ENCODE results near the gene NT5M. TPM values are rescaled to one million over a fixed set of nuclear protein-coding genes. Genes with fewer than 3 reads are reported as not detected.
A peak's percentile ranks its signal among the peaks of the same experiment; 100 is the strongest.

Gene NT5M
- total RNA-seq, 4 donors from 2014 or later, result 1.7 to 3.1 (median 2.3) TPM

- Histone ChIP-seq H3K27ac (peak overlapping the region in 1 of 4 donors; percentile 29), H3K36me3 (no peaks in the 10 kb centered on the region), H3K4me1 (peaks cover 0 to 7% (median 0%) of the 10 kb centered on the region in 3 donors), H3K9me3 (peaks cover 0 to 11% (median 4%) of the 10 kb centered on the region in 3 donors), H3K27me3 (peaks cover 0 to 45% (median 0%) of the 10 kb centered on the region in 4 donors), H3K4me3 (no peak overlapping the region)
- no peak for TF ChIP-seq CTCF (IDR thresholded peaks at IDR 0.05)
- no peak for TF ChIP-seq POLR2A (IDR thresholded peaks at IDR 0.05)
- DNase-seq, result no peak
- 65 to 79% methylated on average over 5 to 6 of the region's 8 CpGs for WGBS, 2 donors
- intact Hi-C loops (cut with DNase I), result no loop called here
These were observed 60.6 kb downstream of the NT5M start for GRCh38 chr17:17363638-17364337.

DNA sequence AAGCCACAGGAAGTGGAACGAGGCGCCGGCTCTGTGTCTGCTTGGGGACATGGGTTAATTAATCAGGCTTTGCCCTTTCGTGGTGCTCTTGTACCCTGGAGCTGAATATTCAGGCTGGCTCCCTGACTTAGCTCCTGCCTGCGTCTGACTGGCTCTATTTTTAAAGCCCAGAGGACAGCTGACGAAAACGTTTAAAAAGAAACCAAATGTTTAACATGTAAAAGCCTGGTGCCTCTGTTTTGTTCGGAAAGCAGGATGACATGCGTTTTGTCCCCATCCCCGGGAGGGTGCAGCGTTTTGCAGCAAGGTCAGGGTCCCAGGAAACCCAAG lies 61.1 kb downstream of the NT5M start:
- H3K4me3 ChIP-seq, result no peak overlapping the region
- intact Hi-C loops (cut with DNase I), result no loop called here
- H3K36me3 ChIP-seq, result no peaks in the 10 kb centered on the region
- no peak for DNase-seq
- H3K27me3 ChIP-seq, result peaks cover 0 to 45% (median 0%) of the 10 kb centered on the region in 4 donors
- no peak for TF ChIP-seq CTCF (IDR thresholded peaks at IDR 0.05)
- no peak for TF ChIP-seq POLR2A (IDR thresholded peaks at IDR 0.05)
- 57 to 68% methylated on average over 6 to 7 of the region's 11 CpGs for WGBS, 2 donors
- peak overlapping the region in 1 of 4 donors; percentile 9 for H3K27ac ChIP-seq
- H3K9me3 ChIP-seq, result peaks cover 0 to 8% (median 4%) of the 10 kb centered on the region in 3 donors
- peaks cover 0 to 7% (median 0%) of the 10 kb centered on the region in 3 donors for H3K4me1 ChIP-seq

- no peak for DNase-seq
- Histone ChIP-seq H3K9me3 (peaks cover 0 to 6% (median 0%) of the 10 kb centered on the region in 3 donors), H3K4me1 (peaks cover 0 to 7% (median 0%) of the 10 kb centered on the region in 3 donors), H3K36me3 (no peaks in the 10 kb centered on the region), H3K27me3 (peaks cover 0 to 45% (median 0%) of the 10 kb centered on the region in 4 donors), H3K4me3 (no peak overlapping the region), H3K27ac (no peak overlapping the region)
- intact Hi-C loops (cut with DNase I), result no loop called here
- TF ChIP-seq CTCF (IDR thresholded peaks at IDR 0.05) (no peak), POLR2A (IDR thresholded peaks at IDR 0.05) (no peak)
- 73 to 87% methylated on average over 7 to 12 of the region's 12 CpGs for WGBS, 2 donors
These were observed 62.4 kb downstream of the NT5M start for GRCh38 chr17:17365476-17366110.

GRCh38 chr17:17366235-17366634 lies 63.1 kb downstream of the NT5M start:
- intact Hi-C loops (cut with DNase I), result no loop called here
- DNase-seq, result no peak
- Histone ChIP-seq H3K36me3 (no peaks in the 10 kb centered on the region), H3K27ac (no peak overlapping the region), H3K27me3 (peaks cover 0 to 45% (median 0%) of the 10 kb centered on the region in 4 donors), H3K9me3 (peaks cover 0 to 6% (median 0%) of the 10 kb centered on the region in 3 donors), H3K4me1 (peaks cover 0 to 7% (median 0%) of the 10 kb centered on the region in 3 donors), H3K4me3 (no peak overlapping the region)
- 78 to 84% methylated on average over 1 of the region's 1 CpG for WGBS, 2 donors
- TF ChIP-seq CTCF (IDR thresholded peaks at IDR 0.05) (no peak), POLR2A (IDR thresholded peaks at IDR 0.05) (no peak)
